K562 (cell line): ENCODE measurements around the gene STAT4. TPM values are rescaled to one million over a fixed set of nuclear protein-coding genes. Genes with fewer than 3 reads are reported as not detected.

Experiments
- ATAC-seq: fragments of 200-7000 bp; cut with Tn5 transposase; 3 replicates; pipeline ENCODE4 v1.9.1; 2020; ENCODE audit warnings: moderate library complexity
- BruUV-seq: library from RNA; stranded (reverse); fragments of 400-500 nt; replicated peaks from 2 replicates; lab custom pipeline; 2021; lab: Mats Ljungman, UMichigan
- CTCF ChIA-PET: fragments of 300-600 bp; formaldehyde crosslinking; extraction: SDS; loops from one replicate; lab custom pipeline; 2021; ENCODE audit warnings: low intra/inter-chr PET ratio; lab: Yijun Ruan, JAX
- POLR2A ChIA-PET: fragments of 300-600, 350-650 bp; sonication (Branson Sonifier 250); formaldehyde crosslinking; extraction: SDS; loops from one replicate; lab custom pipeline; 2021; ENCODE audit warnings: antibody characterized with exemption, inconsistent platforms; lab: Yijun Ruan, JAX
- DNase-seq, 4 experiments: peaks; one replicate each; pipeline versions ENCODE4 v3.0.0 to v3.0.0-alpha.2; 2011 to 2018; ENCODE audit warnings: low spot score in 3 of 4, mixed read lengths in 3 of 4; ENCODE audit errors: extremely low read depth in 1 of 4
- FAIRE-seq: peaks from 2 replicates; lab custom pipeline; 2011; peaks lifted over from hg19 to GRCh38; lab: Jason Lieb, UNC
- H2AFZ ChIP-seq: 2 replicates; pipeline ENCODE4 v1.6.0; 2011; ENCODE audit warnings: low read depth, low read length, control low read depth, inconsistent platforms
- H3K27ac ChIP-seq: fragments of 200-600 bp; 3 replicates; pipeline ENCODE4 v1.8.0; 2011; ENCODE audit warnings: low read depth, mild to moderate bottlenecking, control low read depth, inconsistent platforms, low read length, moderate library complexity, mixed read lengths; ENCODE audit errors: extremely low read depth
- H3K27me3 ChIP-seq, 2 experiments: fragments of 300-600 bp in 1 of 2; 2 replicates in 1 of 2; 3 replicates in 1 of 2; pipeline versions ENCODE4 v1.6.0 to v1.8.0; 2011; ENCODE audit warnings: inconsistent platforms in 2 of 2, low read length in 2 of 2, mild to moderate bottlenecking in 1 of 2, mixed read lengths in 1 of 2, moderate library complexity in 1 of 2; ENCODE audit not compliant: control insufficient read depth in 2 of 2, insufficient read depth in 2 of 2
- H3K36me3 ChIP-seq: fragments of 300-600 bp; 3 replicates; pipeline ENCODE4 v1.8.0; 2011; ENCODE audit warnings: mild to moderate bottlenecking, low read length, inconsistent platforms; ENCODE audit not compliant: control insufficient read depth, insufficient read depth
- H3K4me1 ChIP-seq, 2 experiments: fragments of 200-600 bp in 1 of 2; replicated peaks in 1 of 2; 2 replicates in 1 of 2; 3 replicates in 1 of 2; pipeline versions ENCODE4 v1.5.1 to v1.8.0; 2011; ENCODE audit warnings: inconsistent platforms in 2 of 2, low read length in 2 of 2, mild to moderate bottlenecking in 1 of 2, mixed read lengths in 1 of 2, moderate library complexity in 1 of 2; ENCODE audit not compliant: control insufficient read depth in 2 of 2, insufficient read depth in 2 of 2
- H3K4me2 ChIP-seq: 2 replicates; pipeline ENCODE4 v1.6.1; 2011; ENCODE audit warnings: low read length, control low read depth, inconsistent platforms, mixed read lengths; ENCODE audit not compliant: insufficient read depth
- H3K4me3 ChIP-seq: fragments of 200-600 bp; sonication (generic), shearing (Covaris generic); 2 replicates; pipeline ENCODE4 v1.5.1; 2016; ENCODE audit warnings: control low read depth, inconsistent platforms
- H3K79me2 ChIP-seq: fragments of 200-600 bp; 3 replicates; pipeline ENCODE4 v1.8.0; 2011; ENCODE audit warnings: low read length, inconsistent platforms; ENCODE audit not compliant: control insufficient read depth, insufficient read depth
- H3K9ac ChIP-seq, 2 experiments: 2 replicates each; pipeline versions ENCODE4 v1.6.0 to v1.6.1; 2011; ENCODE audit warnings: low read depth in 2 of 2, low read length in 2 of 2, control low read depth in 1 of 2, inconsistent platforms in 1 of 2, mild to moderate bottlenecking in 1 of 2, mixed read lengths in 1 of 2; ENCODE audit not compliant: insufficient read depth in 1 of 2
- H3K9me1 ChIP-seq: one replicate; pipeline ENCODE4 v1.6.0; 2011; ENCODE audit warnings: inconsistent platforms, mild to moderate bottlenecking, low read length, moderate library complexity; ENCODE audit not compliant: control insufficient read depth, insufficient read depth
- H3K9me3 ChIP-seq: replicated peaks from 2 replicates; pipeline ENCODE4 v1.5.1; 2011; ENCODE audit warnings: low read depth, low read length, inconsistent platforms; ENCODE audit not compliant: control insufficient read depth, insufficient read depth
- H4K20me1 ChIP-seq: replicated peaks from 2 replicates; pipeline ENCODE4 v1.6.1; 2011; ENCODE audit warnings: low read length, inconsistent platforms, mixed read lengths; ENCODE audit not compliant: control insufficient read depth, insufficient read depth
- CEBPG ChIP-seq, 3 experiments: fragments of 200-800 bp in 1 of 3; sonication (Bioruptor generic) in 1 of 3; sonication (generic) in 1 of 3; formaldehyde crosslinking in 1 of 3; IDR thresholded peaks in 2 of 3; conservative IDR thresholded peaks in 1 of 3; 2 replicates each; pipeline versions ENCODE4 v1.6.1 to v1.8.0; 2016 to 2022; ENCODE audit warnings: missing compliant biosample characterization in 2 of 3, missing genetic modification characterization in 2 of 3, mild to moderate bottlenecking in 1 of 3, missing genetic modification reagents in 1 of 3
- FOXP1 ChIP-seq: sonication (generic); formaldehyde crosslinking; IDR thresholded peaks from 2 replicates; pipeline ENCODE4 v1.8.0; 2022; ENCODE audit warnings: mild to moderate bottlenecking, missing genetic modification reagents
- GATAD2B ChIP-seq: fragments of 450-650 bp; IDR thresholded peaks from 2 replicates; pipeline ENCODE4 v1.6.1; 2017; ENCODE audit warnings: mild to moderate bottlenecking, borderline replicate concordance
- KHSRP ChIP-seq: fragments of 450-650 bp; IDR thresholded peaks from 2 replicates; pipeline ENCODE4 v1.6.1; 2017
- NR2C1 ChIP-seq, 2 experiments: fragments of 450-650 bp; IDR thresholded peaks; 2 replicates each; pipeline ENCODE4 v1.6.1; 2017; ENCODE audit warnings: mild to moderate bottlenecking in 2 of 2, antibody characterized with exemption in 1 of 2, inconsistent platforms in 1 of 2, missing compliant biosample characterization in 1 of 2, missing genetic modification characterization in 1 of 2
- WGBS: fragments of 100-300 bp; shearing (Covaris generic); methylation state at CpG from one replicate; pipeline ENCODE4 v1.1.6; 2016; ENCODE audit warnings: low coverage, mixed read lengths; ENCODE audit not compliant: insufficient coverage; ENCODE audit errors: missing lambda C conversion rate; 5-methylcytosine and 5-hydroxymethylcytosine counted together
- in situ Hi-C: fragments of 300-500 bp; cut with MboI; formaldehyde crosslinking; loops from 4 replicates; pipeline ENCODE4 v1.15.0; 2018; ENCODE audit warnings: inconsistent platforms, mixed read lengths
- intact Hi-C: fragments of 100-400 bp; cut with micrococcal nuclease; formaldehyde crosslinking; loops from 2 replicates; pipeline ENCODE4 v1.14.2; 2022
- polyA plus RNA-seq, 8 experiments: library from polyadenylated mRNA; depleted of rRNA in 4 of 8; stranded (reverse) in 5 of 8; unstranded in 3 of 8; fragments of >200 nt; fragmentation: Nextera tagmentation in 2 of 8; fragmentation: Illumina TruSeq in 1 of 8; extraction: Ambion mirVana in 2 of 8; extraction: Trizol in 1 of 8; gene quantifications; 2 replicates each; pipeline versions ENCODE4 v1.2.1 to v1.2.3, GENCODE V29; 2011 to 2014; ENCODE audit warnings: inconsistent platforms in 1 of 8, missing spikeins in 1 of 8
- total RNA-seq, 7 experiments: library from RNA; depleted of rRNA in 6 of 7; stranded (reverse); fragments of >200 nt in 6 of 7; fragmentation: Illumina TruSeq in 2 of 7; extraction: Trizol in 2 of 7; gene quantifications; 2 replicates each; pipeline versions ENCODE4 v1.2.1 to v1.2.3, GENCODE V29; 2011 to 2021; ENCODE audit warnings: low replicate concordance in 1 of 7
- TF ChIP-seq, protein P1 (sequence below): sonication (generic); formaldehyde crosslinking; IDR thresholded peaks from 2 replicates; pipeline ENCODE4 v1.8.1; 2022; ENCODE audit warnings: missing genetic modification reagents
- TF ChIP-seq, protein P2 (sequence below): sonication (generic); formaldehyde crosslinking; IDR thresholded peaks from 2 replicates; pipeline ENCODE4 v1.8.0; 2022; ENCODE audit warnings: missing genetic modification reagents, mild to moderate bottlenecking, moderate library complexity, borderline replicate concordance
- TF ChIP-seq, protein P3 (sequence below): fragments of 250-450 bp; sonication (Bioruptor Pico); IDR thresholded peaks from 2 replicates; pipeline ENCODE4 v1.8.0; 2021; ENCODE audit warnings: moderate library complexity, mild to moderate bottlenecking, inconsistent platforms
- TF ChIP-seq, protein P4 (sequence below): fragments of 150-350 bp; conservative IDR thresholded peaks from 2 replicates; pipeline ENCODE4 v1.6.1; 2014; ENCODE audit warnings: low read length
- TF ChIP-seq, protein P5 (sequence below): fragments of 250-450 bp; sonication (Bioruptor Pico); IDR thresholded peaks from 2 replicates; pipeline ENCODE4 v1.4.0; 2020; ENCODE audit warnings: mild to moderate bottlenecking, moderate library complexity

STAT4 gene
- total and polyA plus RNA-seq, 9 of the 15 experiments (the other 6 are each of a cell fraction or from before 2014, with no cell fraction given), result 0.01 to 0.06 (median 0.03) TPM; not detected in 6

DNA sequence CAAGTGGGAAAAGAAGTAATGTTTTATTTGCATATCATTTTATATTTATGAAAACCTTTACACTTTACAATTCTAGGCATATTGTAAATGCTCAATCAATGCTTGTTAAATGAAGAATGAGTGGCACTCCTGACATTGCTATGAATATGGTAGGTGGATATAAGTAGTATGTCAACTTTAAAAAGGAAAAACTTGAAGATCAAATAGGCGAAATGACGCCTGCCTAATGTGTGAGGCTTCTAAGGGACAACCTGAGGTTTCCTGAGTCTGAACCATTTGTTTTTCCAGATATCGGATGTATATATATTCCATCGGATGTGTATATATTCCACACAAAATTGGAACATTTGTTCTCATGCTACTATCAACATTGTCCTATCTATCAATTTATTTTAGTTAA is 1.4 kb downstream of the STAT4 start:
- no peak overlapping the region for H3K9ac ChIP-seq
- no peaks in the 10 kb centered on the region for H4K20me1 ChIP-seq
- no peak overlapping the region for H3K27ac ChIP-seq
- no TSS peak for BruUV-seq
- no peaks in the 10 kb centered on the region for H3K36me3 ChIP-seq
- in situ Hi-C loops (no loop called here), intact Hi-C loops (no loop called here)
- no peaks in the 10 kb centered on the region for H3K9me1 ChIP-seq
- ChIA-PET CTCF (no interaction called here), POLR2A (no interaction called here)
- no peaks in the 10 kb centered on the region for H3K9me3 ChIP-seq
- 2% methylated on average over 4 of the region's 4 CpGs for WGBS
- no peak for ATAC-seq
- FAIRE-seq, result no peak
- H3K27me3 ChIP-seq, result peaks cover 0 to 9% of the 10 kb centered on the region in 2 experiments; a peak in 3 of 5 replicates
- H3K4me3 ChIP-seq, result no peak overlapping the region
- H3K4me2 ChIP-seq, result no peak overlapping the region
- H2AFZ ChIP-seq, result no peak overlapping the region
- peaks cover 0 to 6% of the 10 kb centered on the region in 2 experiments; a peak in 2 of 5 replicates for H3K4me1 ChIP-seq
- no peaks in the 10 kb centered on the region for H3K79me2 ChIP-seq
- DNase-seq, result no peak
- TF ChIP-seq CEBPG (CRISPR knock-in tag; IDR thresholded peaks at IDR 0.05), result no peak
- no peak for TF ChIP-seq CEBPG (tag; conservative IDR thresholded peaks at IDR 0.05 in 1 of 2, IDR thresholded peaks at IDR 0.05 in 1 of 2)
- TF ChIP-seq, protein P1, sequence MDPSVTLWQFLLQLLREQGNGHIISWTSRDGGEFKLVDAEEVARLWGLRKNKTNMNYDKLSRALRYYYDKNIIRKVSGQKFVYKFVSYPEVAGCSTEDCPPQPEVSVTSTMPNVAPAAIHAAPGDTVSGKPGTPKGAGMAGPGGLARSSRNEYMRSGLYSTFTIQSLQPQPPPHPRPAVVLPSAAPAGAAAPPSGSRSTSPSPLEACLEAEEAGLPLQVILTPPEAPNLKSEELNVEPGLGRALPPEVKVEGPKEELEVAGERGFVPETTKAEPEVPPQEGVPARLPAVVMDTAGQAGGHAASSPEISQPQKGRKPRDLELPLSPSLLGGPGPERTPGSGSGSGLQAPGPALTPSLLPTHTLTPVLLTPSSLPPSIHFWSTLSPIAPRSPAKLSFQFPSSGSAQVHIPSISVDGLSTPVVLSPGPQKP, result no peak
- TF ChIP-seq, protein P2, sequence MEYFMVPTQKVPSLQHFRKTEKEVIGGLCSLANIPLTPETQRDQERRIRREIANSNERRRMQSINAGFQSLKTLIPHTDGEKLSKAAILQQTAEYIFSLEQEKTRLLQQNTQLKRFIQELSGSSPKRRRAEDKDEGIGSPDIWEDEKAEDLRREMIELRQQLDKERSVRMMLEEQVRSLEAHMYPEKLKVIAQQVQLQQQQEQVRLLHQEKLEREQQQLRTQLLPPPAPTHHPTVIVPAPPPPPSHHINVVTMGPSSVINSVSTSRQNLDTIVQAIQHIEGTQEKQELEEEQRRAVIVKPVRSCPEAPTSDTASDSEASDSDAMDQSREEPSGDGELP, result no peak
- no peak for TF ChIP-seq NR2C1 (IDR thresholded peaks at IDR 0.05)
- TF ChIP-seq NR2C1 (tag; IDR thresholded peaks at IDR 0.05), result no peak
- TF ChIP-seq GATAD2B, result no peak
- TF ChIP-seq, protein P3, sequence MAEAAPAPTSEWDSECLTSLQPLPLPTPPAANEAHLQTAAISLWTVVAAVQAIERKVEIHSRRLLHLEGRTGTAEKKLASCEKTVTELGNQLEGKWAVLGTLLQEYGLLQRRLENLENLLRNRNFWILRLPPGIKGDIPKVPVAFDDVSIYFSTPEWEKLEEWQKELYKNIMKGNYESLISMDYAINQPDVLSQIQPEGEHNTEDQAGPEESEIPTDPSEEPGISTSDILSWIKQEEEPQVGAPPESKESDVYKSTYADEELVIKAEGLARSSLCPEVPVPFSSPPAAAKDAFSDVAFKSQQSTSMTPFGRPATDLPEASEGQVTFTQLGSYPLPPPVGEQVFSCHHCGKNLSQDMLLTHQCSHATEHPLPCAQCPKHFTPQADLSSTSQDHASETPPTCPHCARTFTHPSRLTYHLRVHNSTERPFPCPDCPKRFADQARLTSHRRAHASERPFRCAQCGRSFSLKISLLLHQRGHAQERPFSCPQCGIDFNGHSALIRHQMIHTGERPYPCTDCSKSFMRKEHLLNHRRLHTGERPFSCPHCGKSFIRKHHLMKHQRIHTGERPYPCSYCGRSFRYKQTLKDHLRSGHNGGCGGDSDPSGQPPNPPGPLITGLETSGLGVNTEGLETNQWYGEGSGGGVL, result no peak
- TF ChIP-seq, protein P4, sequence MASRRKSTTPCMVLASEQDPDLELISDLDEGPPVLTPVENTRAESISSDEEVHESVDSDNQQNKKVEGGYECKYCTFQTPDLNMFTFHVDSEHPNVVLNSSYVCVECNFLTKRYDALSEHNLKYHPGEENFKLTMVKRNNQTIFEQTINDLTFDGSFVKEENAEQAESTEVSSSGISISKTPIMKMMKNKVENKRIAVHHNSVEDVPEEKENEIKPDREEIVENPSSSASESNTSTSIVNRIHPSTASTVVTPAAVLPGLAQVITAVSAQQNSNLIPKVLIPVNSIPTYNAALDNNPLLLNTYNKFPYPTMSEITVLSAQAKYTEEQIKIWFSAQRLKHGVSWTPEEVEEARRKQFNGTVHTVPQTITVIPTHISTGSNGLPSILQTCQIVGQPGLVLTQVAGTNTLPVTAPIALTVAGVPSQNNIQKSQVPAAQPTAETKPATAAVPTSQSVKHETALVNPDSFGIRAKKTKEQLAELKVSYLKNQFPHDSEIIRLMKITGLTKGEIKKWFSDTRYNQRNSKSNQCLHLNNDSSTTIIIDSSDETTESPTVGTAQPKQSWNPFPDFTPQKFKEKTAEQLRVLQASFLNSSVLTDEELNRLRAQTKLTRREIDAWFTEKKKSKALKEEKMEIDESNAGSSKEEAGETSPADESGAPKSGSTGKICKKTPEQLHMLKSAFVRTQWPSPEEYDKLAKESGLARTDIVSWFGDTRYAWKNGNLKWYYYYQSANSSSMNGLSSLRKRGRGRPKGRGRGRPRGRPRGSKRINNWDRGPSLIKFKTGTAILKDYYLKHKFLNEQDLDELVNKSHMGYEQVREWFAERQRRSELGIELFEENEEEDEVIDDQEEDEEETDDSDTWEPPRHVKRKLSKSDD, result no peak
- no peak for TF ChIP-seq KHSRP
- no peak for TF ChIP-seq FOXP1 (CRISPR knock-in tag)
- TF ChIP-seq, protein P5, sequence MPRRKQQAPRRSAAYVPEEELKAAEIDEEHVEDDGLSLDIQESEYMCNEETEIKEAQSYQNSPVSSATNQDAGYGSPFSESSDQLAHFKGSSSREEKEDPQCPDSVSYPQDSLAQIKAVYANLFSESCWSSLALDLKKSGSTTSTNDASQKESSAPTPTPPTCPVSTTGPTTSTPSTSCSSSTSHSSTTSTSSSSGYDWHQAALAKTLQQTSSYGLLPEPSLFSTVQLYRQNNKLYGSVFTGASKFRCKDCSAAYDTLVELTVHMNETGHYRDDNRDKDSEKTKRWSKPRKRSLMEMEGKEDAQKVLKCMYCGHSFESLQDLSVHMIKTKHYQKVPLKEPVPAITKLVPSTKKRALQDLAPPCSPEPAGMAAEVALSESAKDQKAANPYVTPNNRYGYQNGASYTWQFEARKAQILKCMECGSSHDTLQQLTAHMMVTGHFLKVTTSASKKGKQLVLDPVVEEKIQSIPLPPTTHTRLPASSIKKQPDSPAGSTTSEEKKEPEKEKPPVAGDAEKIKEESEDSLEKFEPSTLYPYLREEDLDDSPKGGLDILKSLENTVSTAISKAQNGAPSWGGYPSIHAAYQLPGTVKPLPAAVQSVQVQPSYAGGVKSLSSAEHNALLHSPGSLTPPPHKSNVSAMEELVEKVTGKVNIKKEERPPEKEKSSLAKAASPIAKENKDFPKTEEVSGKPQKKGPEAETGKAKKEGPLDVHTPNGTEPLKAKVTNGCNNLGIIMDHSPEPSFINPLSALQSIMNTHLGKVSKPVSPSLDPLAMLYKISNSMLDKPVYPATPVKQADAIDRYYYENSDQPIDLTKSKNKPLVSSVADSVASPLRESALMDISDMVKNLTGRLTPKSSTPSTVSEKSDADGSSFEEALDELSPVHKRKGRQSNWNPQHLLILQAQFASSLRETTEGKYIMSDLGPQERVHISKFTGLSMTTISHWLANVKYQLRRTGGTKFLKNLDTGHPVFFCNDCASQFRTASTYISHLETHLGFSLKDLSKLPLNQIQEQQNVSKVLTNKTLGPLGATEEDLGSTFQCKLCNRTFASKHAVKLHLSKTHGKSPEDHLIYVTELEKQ (CRISPR knock-in tag), result no peak
